ES-I3 (cell line): ENCODE results near the gene ZMIZ2.
"Not testable (repeated sequence)": the region's sequence is repeated elsewhere in the genome, so short reads cannot be mapped to it uniquely, and the experiment has no call there.

Experiments
- H3K36me3 ChIP-seq: 2 replicates; pipeline ENCODE4 v1.6.1; 2013; ENCODE audit warnings: mild to moderate bottlenecking, low read length, control low read depth, moderate library complexity; ENCODE audit not compliant: insufficient read depth
- H3K4me1 ChIP-seq: 2 replicates; pipeline ENCODE4 v1.6.1; 2013; ENCODE audit warnings: mild to moderate bottlenecking, control low read depth, low read length; ENCODE audit not compliant: insufficient read depth
- H3K9ac ChIP-seq: 2 replicates; pipeline ENCODE4 v1.6.1; 2013; ENCODE audit warnings: low read depth, mild to moderate bottlenecking, low read length, moderate library complexity
- H3K9me3 ChIP-seq: 2 replicates; pipeline ENCODE4 v1.6.1; 2013; ENCODE audit warnings: mild to moderate bottlenecking, low read length, moderate library complexity; ENCODE audit not compliant: control insufficient read depth, insufficient read depth

The ZMIZ2 gene, protein sequence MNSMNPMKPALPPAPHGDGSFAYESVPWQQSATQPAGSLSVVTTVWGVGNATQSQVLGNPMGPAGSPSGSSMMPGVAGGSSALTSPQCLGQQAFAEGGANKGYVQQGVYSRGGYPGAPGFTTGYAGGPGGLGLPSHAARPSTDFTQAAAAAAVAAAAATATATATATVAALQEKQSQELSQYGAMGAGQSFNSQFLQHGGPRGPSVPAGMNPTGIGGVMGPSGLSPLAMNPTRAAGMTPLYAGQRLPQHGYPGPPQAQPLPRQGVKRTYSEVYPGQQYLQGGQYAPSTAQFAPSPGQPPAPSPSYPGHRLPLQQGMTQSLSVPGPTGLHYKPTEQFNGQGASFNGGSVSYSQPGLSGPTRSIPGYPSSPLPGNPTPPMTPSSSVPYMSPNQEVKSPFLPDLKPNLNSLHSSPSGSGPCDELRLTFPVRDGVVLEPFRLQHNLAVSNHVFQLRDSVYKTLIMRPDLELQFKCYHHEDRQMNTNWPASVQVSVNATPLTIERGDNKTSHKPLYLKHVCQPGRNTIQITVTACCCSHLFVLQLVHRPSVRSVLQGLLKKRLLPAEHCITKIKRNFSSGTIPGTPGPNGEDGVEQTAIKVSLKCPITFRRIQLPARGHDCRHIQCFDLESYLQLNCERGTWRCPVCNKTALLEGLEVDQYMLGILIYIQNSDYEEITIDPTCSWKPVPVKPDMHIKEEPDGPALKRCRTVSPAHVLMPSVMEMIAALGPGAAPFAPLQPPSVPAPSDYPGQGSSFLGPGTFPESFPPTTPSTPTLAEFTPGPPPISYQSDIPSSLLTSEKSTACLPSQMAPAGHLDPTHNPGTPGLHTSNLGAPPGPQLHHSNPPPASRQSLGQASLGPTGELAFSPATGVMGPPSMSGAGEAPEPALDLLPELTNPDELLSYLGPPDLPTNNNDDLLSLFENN

DNA sequence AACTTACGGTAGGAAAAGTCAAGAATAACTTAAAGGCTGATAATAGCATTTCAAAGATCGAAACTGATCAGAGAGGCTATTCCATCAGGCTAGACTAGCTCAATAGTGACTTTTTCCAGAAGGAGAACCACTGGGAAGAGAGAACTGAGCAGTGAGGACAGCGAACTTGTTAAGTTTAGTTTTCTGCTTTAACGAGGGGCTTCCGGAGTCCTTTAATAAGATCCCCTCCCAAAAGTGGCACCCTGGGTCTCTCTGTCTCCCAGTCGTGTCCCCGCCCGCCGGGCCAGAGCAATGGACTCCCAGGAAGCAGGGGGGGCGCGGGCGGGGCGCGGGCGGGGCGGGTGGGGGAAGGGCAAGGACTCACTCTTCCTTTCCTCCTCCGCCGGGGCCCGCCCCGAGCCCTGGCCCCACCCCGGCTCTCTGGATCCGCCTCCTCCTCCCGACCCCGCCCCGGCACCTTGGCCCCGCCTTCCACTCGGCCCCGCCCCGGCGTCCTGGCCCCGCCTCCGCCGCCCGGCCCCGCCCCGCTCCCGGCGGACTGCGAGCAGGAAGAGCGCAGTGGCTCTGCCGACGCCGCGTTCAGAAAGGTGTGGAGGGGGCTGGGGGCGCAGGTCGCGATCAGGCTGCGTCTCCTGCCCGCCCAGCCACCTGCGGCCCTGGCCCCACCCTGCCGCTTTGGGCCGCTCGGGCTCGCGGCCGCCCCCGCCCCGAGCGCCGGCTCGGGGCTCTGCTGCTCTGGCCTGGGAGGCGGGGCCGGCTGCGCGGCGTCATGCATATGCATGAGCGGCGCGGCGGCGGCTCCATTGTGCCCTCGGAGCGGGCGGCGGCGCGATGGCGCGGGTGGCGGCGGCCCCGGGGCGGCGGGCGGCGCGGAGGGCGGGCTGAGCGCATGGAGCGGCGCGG, at the start of gene ZMIZ2:
ZMIZ2 (plus strand) TSS at position 803 of the 903 bp plus-strand sequence. CDS start 7,403 bp downstream, outside the sequence.
- H3K9me3 ChIP-seq = no peaks in the 10 kb centered on the region

DNA sequence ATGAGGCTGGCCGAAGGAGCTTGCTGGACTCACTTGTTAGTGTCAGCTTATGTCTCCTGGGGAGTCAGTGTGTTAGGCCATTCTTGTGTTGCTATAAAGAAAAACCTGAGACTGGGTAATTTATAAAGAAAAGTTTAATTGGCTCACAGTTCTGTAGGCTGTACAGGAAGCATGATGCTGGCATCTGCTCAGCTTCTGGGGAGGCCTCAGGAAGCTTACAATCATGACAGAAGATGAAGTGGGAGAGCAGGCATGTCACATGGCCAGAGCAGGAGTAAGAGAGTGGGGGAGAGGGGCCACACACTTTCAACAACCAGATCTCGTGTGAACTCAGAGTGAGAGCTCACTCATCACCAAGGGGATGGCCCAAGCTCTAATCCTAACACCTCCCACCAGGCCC, 49.0 kb upstream of the ZMIZ2 start:
- not testable (repeated sequence) for H3K9me3 ChIP-seq, H3K4me1 ChIP-seq, H3K36me3 ChIP-seq, H3K9ac ChIP-seq

More for the DNA sequence above, at the start of gene ZMIZ2:
- peak within 1 kb of the TSS; percentile 89 for H3K9ac ChIP-seq
- H3K36me3 ChIP-seq = no peaks in the 10 kb centered on the region
- peaks cover 15% of the 10 kb centered on the region for H3K4me1 ChIP-seq

DNA sequence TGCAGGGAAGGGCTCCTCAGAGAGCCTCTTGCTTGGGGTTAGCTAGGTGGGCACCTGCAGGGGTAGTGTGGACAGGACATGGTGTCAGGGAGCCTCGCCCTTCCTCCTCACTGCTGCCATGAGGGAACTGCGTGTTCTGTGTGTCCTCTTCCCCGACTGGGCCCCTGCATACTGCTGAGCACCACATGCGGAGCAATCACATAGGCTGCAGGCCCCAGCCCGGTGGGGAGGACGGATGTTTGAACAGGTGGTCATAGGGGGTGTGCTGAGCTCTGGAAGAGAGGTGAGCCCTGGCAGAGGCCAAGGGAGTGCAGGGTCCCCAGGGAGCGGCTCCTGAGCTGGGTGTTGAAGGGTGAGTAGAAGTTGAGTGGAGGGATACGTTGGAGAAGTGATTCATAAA, 48.3 kb upstream of the ZMIZ2 start:
- no peaks in the 10 kb centered on the region; the same call in 1 of the 2 replicates for H3K9me3 ChIP-seq
- no peaks in the 10 kb centered on the region for H3K4me1 ChIP-seq
- H3K36me3 ChIP-seq = peaks cover 6% of the 10 kb centered on the region
- H3K9ac ChIP-seq = no peak overlapping the region

DNA sequence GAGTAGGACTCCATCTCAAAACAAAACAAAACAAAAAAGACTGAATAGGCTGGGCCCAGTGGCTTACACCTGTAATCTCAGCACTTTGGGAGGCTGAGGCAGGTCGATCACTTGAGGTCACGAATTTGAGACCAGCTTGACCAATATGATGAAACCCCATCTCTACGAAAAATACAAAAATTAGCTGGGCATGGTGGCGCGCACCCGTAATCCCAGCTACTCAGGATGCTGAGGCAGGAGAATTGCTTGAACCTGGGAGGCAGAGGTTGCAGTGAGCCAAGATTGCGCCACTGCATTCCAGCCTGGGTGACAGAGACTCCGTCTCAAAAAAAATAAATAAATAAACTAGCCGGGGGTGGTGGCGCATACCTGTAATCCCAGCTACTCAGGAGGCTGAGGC, 45.3 kb upstream of the ZMIZ2 start:
- H3K9me3 ChIP-seq, H3K9ac ChIP-seq, H3K36me3 ChIP-seq, H3K4me1 ChIP-seq: not testable (repeated sequence)

DNA sequence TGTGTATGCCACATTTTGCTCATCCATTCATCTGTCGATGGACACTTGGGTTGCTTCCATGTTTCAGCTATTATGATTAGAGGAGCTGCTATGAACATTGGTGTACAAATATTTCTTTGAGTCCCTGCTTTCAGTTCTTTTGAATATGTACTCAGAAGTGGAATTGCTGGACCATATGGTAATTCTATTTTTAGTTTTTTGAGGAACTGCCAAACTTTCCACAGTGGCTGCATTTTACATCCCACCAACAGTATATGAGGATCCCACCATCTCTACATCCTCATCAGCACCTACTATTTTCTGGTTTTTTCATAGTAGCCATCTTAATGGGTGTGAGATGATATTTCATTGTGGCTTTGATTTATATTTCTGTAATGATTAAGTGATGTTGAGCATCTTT, 44.7 kb upstream of the ZMIZ2 start:
- no peaks in the 10 kb centered on the region for H3K4me1 ChIP-seq
- no peak overlapping the region for H3K9ac ChIP-seq
- H3K9me3 ChIP-seq = no peaks in the 10 kb centered on the region; the same call in 1 of the 2 replicates
- H3K36me3 ChIP-seq = no peaks in the 10 kb centered on the region; the same call in 1 of the 2 replicates

DNA sequence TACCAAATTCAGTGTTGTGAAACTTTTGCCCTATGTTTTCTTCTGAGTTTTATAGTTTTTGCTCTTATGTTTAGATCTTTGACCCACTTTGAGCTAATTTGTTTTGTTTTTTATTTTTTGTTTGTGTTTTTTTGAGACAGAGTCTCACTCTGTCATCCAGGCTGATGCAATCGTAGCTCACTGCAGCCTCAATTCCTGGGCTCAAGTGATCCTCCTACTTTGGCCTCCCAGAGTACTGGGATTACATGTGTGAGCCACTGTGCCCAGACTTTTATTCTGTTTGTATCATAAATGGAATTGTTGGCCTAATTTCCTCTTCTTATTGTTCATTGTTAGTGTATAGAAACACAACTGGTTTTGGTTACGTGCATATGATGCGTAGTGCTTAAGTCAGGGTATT, 43.2 kb upstream of the ZMIZ2 start:
- H3K9ac ChIP-seq = no peak overlapping the region
- no peaks in the 10 kb centered on the region; the same call in 1 of the 2 replicates for H3K36me3 ChIP-seq
- no peaks in the 10 kb centered on the region for H3K9me3 ChIP-seq
- no peaks in the 10 kb centered on the region for H3K4me1 ChIP-seq

DNA sequence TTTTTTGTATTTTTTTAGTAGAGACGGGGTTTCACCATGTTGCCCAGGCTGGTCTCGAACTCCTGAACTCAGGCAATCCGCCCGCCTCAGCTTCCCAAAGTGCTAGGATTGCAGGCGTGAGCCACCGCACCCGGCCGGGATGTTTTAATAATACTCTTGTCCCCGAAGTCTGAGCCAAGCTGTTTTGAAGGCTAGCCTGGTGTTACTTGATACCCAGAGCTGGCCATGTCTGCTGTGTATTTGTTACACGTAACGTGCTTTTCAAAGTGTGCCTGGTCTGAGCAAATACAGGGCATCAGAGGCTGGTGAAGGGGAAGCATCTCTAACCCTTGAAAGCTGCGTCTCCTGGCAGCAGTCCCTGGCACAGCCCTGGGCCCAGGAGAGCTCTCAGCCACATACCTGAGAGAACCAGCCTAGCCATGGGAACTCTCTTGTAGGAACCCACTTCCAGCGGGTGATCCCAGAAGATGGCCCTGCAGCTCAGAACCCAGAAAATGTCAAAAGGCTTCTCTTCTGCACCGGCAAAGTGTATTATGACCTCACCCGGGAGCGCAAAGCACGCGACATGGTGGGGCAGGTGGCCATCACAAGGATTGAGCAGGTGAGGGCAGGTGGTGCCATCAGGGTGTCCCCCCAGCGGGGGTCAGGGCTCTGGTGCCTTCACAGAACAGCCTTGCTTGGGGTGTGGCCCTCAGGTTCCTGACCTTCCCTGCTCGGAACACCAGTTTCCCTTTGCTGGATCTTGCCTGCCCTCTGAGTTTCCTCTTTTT, 41.7 kb upstream of the ZMIZ2 start:
- Histone ChIP-seq H3K9me3 (no peaks in the 10 kb centered on the region), H3K4me1 (no peaks in the 10 kb centered on the region; the same call in 1 of the 2 replicates), H3K36me3 (no peaks in the 10 kb centered on the region), H3K9ac (no peak overlapping the region)

DNA sequence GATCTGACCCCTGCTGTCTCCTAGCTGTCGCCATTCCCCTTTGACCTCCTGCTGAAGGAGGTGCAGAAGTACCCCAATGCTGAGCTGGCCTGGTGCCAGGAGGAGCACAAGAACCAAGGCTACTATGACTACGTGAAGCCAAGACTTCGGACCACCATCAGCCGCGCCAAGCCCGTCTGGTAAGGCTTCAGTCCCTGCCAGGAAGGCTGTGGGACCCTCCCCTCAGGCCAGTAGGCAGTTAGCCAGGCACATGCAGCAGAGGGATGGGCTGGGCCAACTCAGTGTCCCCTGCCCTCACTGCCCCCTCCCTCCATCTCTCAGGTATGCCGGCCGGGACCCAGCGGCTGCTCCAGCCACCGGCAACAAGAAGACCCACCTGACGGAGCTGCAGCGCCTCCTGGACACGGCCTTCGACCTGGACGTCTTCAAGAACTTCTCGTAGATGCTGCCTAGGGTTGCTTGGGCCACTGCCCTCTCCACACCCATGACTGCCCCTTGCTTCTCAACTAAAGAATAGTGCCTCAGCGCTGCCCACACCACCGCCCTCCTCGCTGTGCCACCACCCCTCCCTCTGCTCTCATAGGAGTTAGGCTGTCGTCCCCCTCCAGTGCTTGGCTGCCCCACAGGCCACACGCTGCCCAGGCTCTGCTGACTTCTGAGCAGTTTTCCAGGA, 41.0 kb upstream of the ZMIZ2 start:
- Histone ChIP-seq H3K9me3 (no peaks in the 10 kb centered on the region), H3K9ac (no peak overlapping the region), H3K36me3 (no peaks in the 10 kb centered on the region)

DNA sequence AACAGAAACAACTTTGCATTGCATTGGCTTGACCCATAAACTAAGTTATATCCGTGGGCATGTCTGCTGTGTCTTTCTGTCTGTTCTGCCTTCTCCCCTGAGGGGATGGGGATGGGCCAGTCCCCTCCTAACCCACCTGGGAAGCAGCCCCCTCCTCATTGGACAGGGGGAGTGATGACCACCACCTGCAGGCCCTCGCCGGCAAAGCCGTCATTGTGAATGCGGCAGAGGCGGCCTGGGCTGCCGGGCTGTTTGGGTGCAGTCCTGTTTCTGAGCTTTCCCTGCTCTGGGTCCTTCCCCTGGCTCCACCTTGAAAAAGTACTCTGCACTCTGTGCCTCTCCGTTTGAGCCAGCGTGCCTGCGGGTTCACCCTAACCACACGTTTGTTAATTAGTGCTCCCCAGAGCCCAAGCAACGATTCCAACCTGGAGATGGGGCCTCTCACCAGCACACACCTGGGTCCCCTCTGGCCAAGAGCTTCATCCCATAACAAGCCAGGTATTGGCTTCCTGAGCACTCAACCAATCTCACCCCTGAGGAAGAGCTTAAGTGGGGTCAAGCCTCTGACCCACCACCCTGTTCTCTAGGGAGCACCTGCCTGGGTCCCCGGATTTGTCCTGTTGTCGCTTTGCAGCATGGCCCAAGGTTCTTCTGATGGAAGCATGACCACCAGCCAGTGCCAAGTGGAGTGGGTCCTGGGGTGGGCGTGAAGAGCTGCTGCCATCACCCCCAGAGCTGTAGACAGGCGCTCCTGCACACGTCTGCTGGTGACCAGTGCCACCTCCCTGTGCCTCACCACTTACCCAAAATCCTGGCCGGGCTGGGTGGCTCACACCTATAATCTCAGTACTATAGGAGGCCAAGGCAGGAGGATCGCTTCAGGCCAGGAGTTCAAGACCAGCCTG, 39.4 kb upstream of the ZMIZ2 start:
- no peaks in the 10 kb centered on the region for H3K36me3 ChIP-seq
- no peaks in the 10 kb centered on the region for H3K9me3 ChIP-seq
- H3K9ac ChIP-seq = no peak overlapping the region
- no peaks in the 10 kb centered on the region; the same call in 1 of the 2 replicates for H3K4me1 ChIP-seq

More for the DNA sequence above, 41.0 kb upstream of the ZMIZ2 start:
- no peaks in the 10 kb centered on the region; the same call in 1 of the 2 replicates for H3K4me1 ChIP-seq

DNA sequence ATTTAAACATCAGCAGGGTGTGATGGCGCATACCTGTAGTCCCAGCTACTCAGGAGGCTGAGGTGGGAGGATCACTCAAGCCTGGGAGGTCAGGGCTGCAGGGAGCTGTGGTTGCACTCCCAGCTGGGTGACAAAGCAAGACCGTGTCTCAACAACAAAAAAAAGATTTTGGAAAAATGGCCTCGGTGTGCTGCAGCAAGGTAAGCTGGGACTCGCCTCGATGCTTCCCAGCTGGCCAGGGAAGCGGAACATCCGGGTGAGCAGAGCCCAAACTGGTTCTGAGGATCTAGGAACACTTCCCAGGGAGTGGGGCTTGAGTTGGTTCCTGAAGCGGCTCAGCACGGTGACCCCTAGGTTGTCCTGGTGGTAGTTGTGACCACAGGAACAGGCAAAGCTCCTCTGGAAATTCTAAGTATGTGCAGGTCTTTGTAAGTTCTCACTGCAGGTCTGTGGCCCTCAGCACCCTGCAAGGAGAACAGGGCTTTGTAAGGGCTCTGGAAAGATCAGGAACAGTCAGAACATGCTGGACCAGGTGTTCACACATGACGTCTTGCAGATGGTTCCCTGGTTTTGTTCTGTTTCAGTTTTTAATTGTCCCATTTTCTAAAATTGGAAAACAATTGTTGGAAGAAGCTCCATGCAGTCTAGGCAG, 38.6 kb upstream of the ZMIZ2 start:
- Histone ChIP-seq H3K9ac (no peak overlapping the region), H3K36me3 (no peaks in the 10 kb centered on the region), H3K4me1 (no peaks in the 10 kb centered on the region; the same call in 1 of the 2 replicates), H3K9me3 (no peaks in the 10 kb centered on the region)

DNA sequence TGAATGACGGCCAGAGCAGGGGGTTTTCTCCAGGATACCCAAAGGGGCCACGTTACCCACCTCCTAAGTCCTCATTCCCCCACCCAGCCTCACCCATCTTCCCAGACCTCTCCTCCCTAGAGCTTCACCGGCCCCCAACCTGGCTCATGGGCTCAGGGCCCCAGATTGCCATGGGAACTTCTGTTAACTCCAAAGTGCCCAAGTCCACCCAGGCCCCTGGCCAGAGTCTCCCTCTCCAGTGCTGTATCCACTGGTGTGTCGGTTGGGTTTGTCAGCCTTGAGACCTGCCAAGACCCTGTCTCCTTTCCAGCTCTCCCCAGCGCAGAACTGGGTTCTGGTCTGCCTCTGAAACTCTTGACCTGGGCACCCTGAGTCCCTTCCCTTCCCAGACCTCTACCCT, 37.1 kb upstream of the ZMIZ2 start:
- no peak overlapping the region for H3K9ac ChIP-seq

DNA sequence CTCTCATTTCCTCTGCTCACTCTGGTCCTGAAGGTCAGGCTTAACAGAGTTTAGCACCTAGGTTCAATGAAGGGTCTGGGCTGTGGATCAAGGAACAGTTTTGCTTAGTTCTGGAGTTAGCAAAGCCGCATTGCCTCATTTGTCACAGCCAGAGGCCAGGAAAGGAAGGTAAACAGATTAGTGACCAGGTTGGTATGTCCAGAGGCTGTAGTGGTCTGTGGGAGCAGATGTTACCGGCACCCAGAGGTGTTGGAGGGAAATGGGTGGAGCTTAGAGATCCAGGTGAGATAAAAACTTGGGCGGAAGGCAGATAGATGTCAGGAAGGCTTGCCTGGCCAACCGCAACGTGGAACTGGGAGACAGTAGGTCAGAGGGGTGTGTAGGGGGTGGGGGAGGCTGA, 36.6 kb upstream of the ZMIZ2 start:
- Histone ChIP-seq H3K4me1 (no peaks in the 10 kb centered on the region; the same call in 1 of the 2 replicates), H3K9ac (no peak overlapping the region), H3K36me3 (no peaks in the 10 kb centered on the region), H3K9me3 (no peaks in the 10 kb centered on the region)

More for the DNA sequence above, 37.1 kb upstream of the ZMIZ2 start:
- H3K9me3 ChIP-seq = no peaks in the 10 kb centered on the region
- no peaks in the 10 kb centered on the region for H3K36me3 ChIP-seq
- H3K4me1 ChIP-seq = no peaks in the 10 kb centered on the region; the same call in 1 of the 2 replicates
